ENCODE data around the gene CD27. TPM values are rescaled to one million over a fixed set of nuclear protein-coding genes. Genes with fewer than 3 reads are reported as not detected.

CD27 gene
- total and polyA plus RNA-seq, 9 of the 15 experiments (the other 6 are each of a cell fraction or from before 2014, with no cell fraction given) = 0.24 TPM; not detected in 8

GRCh38 chr12:6458281-6459003 lies 13.7 kb downstream of the CD27 start (continued):
- TF ChIP-seq, protein P1, sequence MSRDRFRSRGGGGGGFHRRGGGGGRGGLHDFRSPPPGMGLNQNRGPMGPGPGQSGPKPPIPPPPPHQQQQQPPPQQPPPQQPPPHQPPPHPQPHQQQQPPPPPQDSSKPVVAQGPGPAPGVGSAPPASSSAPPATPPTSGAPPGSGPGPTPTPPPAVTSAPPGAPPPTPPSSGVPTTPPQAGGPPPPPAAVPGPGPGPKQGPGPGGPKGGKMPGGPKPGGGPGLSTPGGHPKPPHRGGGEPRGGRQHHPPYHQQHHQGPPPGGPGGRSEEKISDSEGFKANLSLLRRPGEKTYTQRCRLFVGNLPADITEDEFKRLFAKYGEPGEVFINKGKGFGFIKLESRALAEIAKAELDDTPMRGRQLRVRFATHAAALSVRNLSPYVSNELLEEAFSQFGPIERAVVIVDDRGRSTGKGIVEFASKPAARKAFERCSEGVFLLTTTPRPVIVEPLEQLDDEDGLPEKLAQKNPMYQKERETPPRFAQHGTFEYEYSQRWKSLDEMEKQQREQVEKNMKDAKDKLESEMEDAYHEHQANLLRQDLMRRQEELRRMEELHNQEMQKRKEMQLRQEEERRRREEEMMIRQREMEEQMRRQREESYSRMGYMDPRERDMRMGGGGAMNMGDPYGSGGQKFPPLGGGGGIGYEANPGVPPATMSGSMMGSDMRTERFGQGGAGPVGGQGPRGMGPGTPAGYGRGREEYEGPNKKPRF (IDR thresholded peaks at IDR 0.05; ENCODE audit: low read depth, low read length) = no peak
- TF ChIP-seq ZNF282 (CRISPR knock-in tag; IDR thresholded peaks at IDR 0.05) (no peak), ZNF134 (CRISPR knock-in tag; conservative IDR thresholded peaks at IDR 0.05) (no peak), ZNF695 (CRISPR knock-in tag; IDR thresholded peaks at IDR 0.05) (no peak), MCM5 (IDR thresholded peaks at IDR 0.05; ENCODE audit: low read depth) (no peak), TEAD1 (CRISPR knock-in tag; IDR thresholded peaks at IDR 0.05) (no peak), SUPT5H (IDR thresholded peaks at IDR 0.05) (no peak), MLLT1 (IDR thresholded peaks at IDR 0.05) (no peak), ZNF431 (CRISPR knock-in tag; IDR thresholded peaks at IDR 0.05) (no peak)

Data from K562 (cell line).